Hematopoietic multipotent progenitor cell treated with erythropoietin and hydrocortisone succinate and interleukin-3 and kit ligand, for 6 days (in vitro differentiated cells): ENCODE measurements around the gene PLCB1.

Source experiments
- DNase-seq: peaks from one replicate; pipeline ENCODE4 v3.0.0-alpha.2; 2015

The PLCB1 gene

GRCh38 chr20:8933381-8933807 is 801.3 kb downstream of the PLCB1 start:
- DNase-seq = no peak

DNA sequence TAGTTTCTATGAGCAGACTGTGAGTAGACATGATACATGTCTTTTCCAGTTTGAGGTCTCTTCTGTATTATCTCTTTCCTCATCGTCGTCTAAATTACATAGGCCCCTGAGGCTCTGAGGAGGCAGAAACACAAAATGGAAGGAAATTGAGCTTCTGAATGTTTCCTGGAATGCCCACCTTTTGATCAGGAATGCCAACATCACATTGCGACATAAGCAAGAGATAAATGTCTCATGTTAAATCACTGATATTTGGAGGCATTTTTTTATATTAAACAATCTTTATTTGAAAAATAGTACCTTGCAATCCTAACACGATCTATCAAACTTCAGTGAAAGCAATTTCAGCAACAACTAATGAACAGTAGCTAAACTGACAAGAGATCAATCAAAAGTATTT is 802.3 kb downstream of the PLCB1 start:
- DNase-seq = no peak
